GM12801 (cell line): Measurements from ENCODE around the gene IP6K1.

Source experiments
- CTCF ChIP-seq: IDR thresholded peaks from one replicate; pipeline ENCODE4 v1.5.1; 2011; ENCODE audit warnings: control low read depth; ENCODE audit not compliant: insufficient read length; ENCODE audit errors: extremely low read depth

Gene IP6K1

GRCh38 chr3:49723296-49723627 is 63.1 kb downstream of the IP6K1 start:
- TF ChIP-seq CTCF, result no peak

- TF ChIP-seq CTCF, result no peak
Measured at GRCh38 chr3:49722896-49723295, 63.4 kb downstream of the IP6K1 start.

- no peak for TF ChIP-seq CTCF
Measured at GRCh38 chr3:49721896-49722781, 64.2 kb downstream of the IP6K1 start.

GRCh38 chr3:49721596-49721895 is 64.8 kb downstream of the IP6K1 start:
- TF ChIP-seq CTCF, result no peak

- TF ChIP-seq CTCF, result no peak
Measured at GRCh38 chr3:49720855-49721595, 65.3 kb downstream of the IP6K1 start.

- TF ChIP-seq CTCF, result no peak
Measured at GRCh38 chr3:49719214-49719884, 67.0 kb downstream of the IP6K1 start, which contains the start of gene AMIGO3. TSS of gene AMIGO3 (minus strand) at chr3:49719684. CDS start at chr3:49719465, 219 bp downstream.

GRCh38 chr3:49718858-49719213 is 67.5 kb downstream of the IP6K1 start:
- no peak for TF ChIP-seq CTCF
